ENCODE data around the gene COL23A1. TPM values are rescaled to one million over a fixed set of nuclear protein-coding genes. Genes with fewer than 3 reads are reported as not detected.

Gene COL23A1
- polyA plus RNA-seq, 3 donors, result 0.11 to 0.21 TPM; not detected in 1

GRCh38 chr5:178375348-178375747, 214.8 kb downstream of the COL23A1 start:
- TF ChIP-seq CTCF (IDR thresholded peaks at IDR 0.05), result no peak
- intact Hi-C loops (cut with micrococcal nuclease), result no loop called here
- Histone ChIP-seq H3K36me3 (replicated peaks in 1 of 2; ENCODE audit: control insufficient read depth in 1 of 2, insufficient read depth in 2 of 2, low read length in 2 of 2) (no peaks in the 10 kb centered on the region), H3K27me3 (ENCODE audit: control insufficient read depth in 2 of 2, insufficient read depth in 2 of 2, low read length in 2 of 2) (no peaks in the 10 kb centered on the region), H3K9ac (ENCODE audit: insufficient read depth, low read length, poor library complexity, severe bottlenecking) (no peak overlapping the region), H4K20me1 (ENCODE audit: insufficient read depth, low read length) (no peaks in the 10 kb centered on the region), H3K9me3 (replicated peaks in 1 of 2; ENCODE audit: control insufficient read depth in 1 of 2, insufficient read depth in 1 of 2, low read length in 2 of 2) (no peaks in the 10 kb centered on the region), H3K79me2 (ENCODE audit: insufficient read depth, low read length) (no peaks in the 10 kb centered on the region), H3K4me3 (replicated peaks in 1 of 3; ENCODE audit: low read depth in 2 of 3, low read length in 3 of 3) (no peak overlapping the region), H3K4me2 (replicated peaks; ENCODE audit: extremely low read depth, low read length, poor library complexity, severe bottlenecking) (no peak overlapping the region), H3K27ac (ENCODE audit: low read depth in 1 of 2, low read length in 2 of 2) (no peak overlapping the region), H2AFZ (ENCODE audit: insufficient read depth, low read depth, low read length, poor library complexity, severe bottlenecking) (no peak overlapping the region), H3K4me1 (ENCODE audit: control insufficient read depth in 1 of 2, insufficient read depth in 2 of 2, low read length in 2 of 2) (peaks cover 6 to 9% of the 10 kb centered on the region in 2 donors)
- H3K27me3 Mint-ChIP-seq (ENCODE audit: low read depth in 3 of 3), result peaks cover 3 to 4% (median 3%) of the 10 kb centered on the region in 3 donors
- H3K9me3 Mint-ChIP-seq, result peaks cover 0 to 5% (median 0%) of the 10 kb centered on the region in 7 donors
- H3K36me3 Mint-ChIP-seq, result no peaks in the 10 kb centered on the region
- no peak overlapping the region for H3K27ac Mint-ChIP-seq
- H3K4me3 Mint-ChIP-seq, result no peak overlapping the region
- 93% methylated on average over 13 of the region's 13 CpGs for WGBS (ENCODE audit: insufficient coverage)
- no peak for DNase-seq
- H3K4me1 Mint-ChIP-seq, result peaks cover 9% of the 10 kb centered on the region

GRCh38 chr5:178373711-178374110, 216.5 kb downstream of the COL23A1 start:
- DNase-seq, result peak in 1 of 3 donors; percentile 32
- Histone ChIP-seq H3K27me3 (ENCODE audit: control insufficient read depth in 2 of 2, insufficient read depth in 2 of 2, low read length in 2 of 2) (no peaks in the 10 kb centered on the region), H3K36me3 (replicated peaks in 1 of 2; ENCODE audit: control insufficient read depth in 1 of 2, insufficient read depth in 2 of 2, low read length in 2 of 2) (no peaks in the 10 kb centered on the region), H3K9me3 (replicated peaks in 1 of 2; ENCODE audit: control insufficient read depth in 1 of 2, insufficient read depth in 1 of 2, low read length in 2 of 2) (peaks cover 0 to 14% of the 10 kb centered on the region in 2 donors), H3K9ac (ENCODE audit: insufficient read depth, low read length, poor library complexity, severe bottlenecking) (no peak overlapping the region), H3K4me2 (replicated peaks; ENCODE audit: extremely low read depth, low read length, poor library complexity, severe bottlenecking) (no peak overlapping the region), H3K4me3 (replicated peaks in 1 of 3; ENCODE audit: low read depth in 2 of 3, low read length in 3 of 3) (no peak overlapping the region), H4K20me1 (ENCODE audit: insufficient read depth, low read length) (no peaks in the 10 kb centered on the region), H3K79me2 (ENCODE audit: insufficient read depth, low read length) (no peaks in the 10 kb centered on the region), H2AFZ (ENCODE audit: insufficient read depth, low read depth, low read length, poor library complexity, severe bottlenecking) (no peak overlapping the region), H3K27ac (ENCODE audit: low read depth in 1 of 2, low read length in 2 of 2) (no peak overlapping the region), H3K4me1 (ENCODE audit: control insufficient read depth in 1 of 2, insufficient read depth in 2 of 2, low read length in 2 of 2) (peaks cover 6 to 9% of the 10 kb centered on the region in 2 donors)
- Mint-ChIP-seq H3K9me3 (peaks cover 3 to 18% (median 9%) of the 10 kb centered on the region in 7 donors), H3K36me3 (no peaks in the 10 kb centered on the region), H3K27me3 (ENCODE audit: low read depth in 3 of 3) (peaks cover 3 to 4% (median 3%) of the 10 kb centered on the region in 3 donors), H3K4me3 (no peak overlapping the region), H3K27ac (no peak overlapping the region), H3K4me1 (peaks cover 9% of the 10 kb centered on the region)
- TF ChIP-seq CTCF (IDR thresholded peaks at IDR 0.05), result no peak
- WGBS (ENCODE audit: insufficient coverage), result 57% methylated on average over 10 of the region's 16 CpGs
- intact Hi-C loops (cut with micrococcal nuclease), result no loop called here
